GM18499 (cell line): Measurements from ENCODE around the gene ADRA2B.

Experiments
- ATAC-seq: cut with Tn5 transposase; IDR thresholded peaks from one replicate; pipeline ENCODE4 v1.9.1; 2021; ENCODE audit warnings: moderate number of reproducible peaks; ENCODE audit not compliant: insufficient read depth, unreplicated experiment

The ADRA2B gene

DNA sequence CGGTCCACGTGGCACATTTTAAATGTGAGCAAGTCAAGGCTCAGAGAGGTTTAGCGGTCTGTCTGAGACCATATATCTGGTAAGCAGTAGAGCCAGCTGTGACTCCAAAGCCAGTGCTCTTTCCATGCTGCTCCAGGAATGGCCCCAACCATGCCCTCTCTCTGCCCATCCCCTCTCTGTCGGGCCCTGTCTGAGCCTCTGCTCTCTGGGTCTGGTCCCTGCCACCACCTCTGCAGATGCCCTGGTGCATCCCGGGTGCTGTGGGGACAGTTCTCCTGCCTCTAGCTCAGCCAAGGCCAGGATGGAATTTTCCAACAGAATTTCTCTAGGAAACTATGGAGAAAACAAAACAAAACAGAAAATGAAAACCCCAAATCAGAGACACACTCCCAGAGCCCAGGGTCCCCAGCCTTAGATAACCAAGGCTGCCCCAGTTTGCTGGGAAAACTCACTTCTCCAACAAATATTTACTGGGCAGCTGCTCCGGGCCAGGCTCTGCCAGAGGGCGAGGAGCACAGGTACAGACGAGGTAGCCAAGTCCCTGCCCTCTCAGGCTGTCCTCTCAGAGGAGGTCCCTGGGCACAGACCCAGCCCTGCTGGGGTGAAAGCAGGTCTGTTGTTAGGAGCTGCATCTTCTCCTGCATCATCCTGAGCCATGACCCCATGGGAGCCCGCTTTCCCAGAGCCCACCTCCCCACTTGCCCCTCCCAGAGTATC, 9.2 kb downstream of the ADRA2B start:
- no peak for ATAC-seq

DNA sequence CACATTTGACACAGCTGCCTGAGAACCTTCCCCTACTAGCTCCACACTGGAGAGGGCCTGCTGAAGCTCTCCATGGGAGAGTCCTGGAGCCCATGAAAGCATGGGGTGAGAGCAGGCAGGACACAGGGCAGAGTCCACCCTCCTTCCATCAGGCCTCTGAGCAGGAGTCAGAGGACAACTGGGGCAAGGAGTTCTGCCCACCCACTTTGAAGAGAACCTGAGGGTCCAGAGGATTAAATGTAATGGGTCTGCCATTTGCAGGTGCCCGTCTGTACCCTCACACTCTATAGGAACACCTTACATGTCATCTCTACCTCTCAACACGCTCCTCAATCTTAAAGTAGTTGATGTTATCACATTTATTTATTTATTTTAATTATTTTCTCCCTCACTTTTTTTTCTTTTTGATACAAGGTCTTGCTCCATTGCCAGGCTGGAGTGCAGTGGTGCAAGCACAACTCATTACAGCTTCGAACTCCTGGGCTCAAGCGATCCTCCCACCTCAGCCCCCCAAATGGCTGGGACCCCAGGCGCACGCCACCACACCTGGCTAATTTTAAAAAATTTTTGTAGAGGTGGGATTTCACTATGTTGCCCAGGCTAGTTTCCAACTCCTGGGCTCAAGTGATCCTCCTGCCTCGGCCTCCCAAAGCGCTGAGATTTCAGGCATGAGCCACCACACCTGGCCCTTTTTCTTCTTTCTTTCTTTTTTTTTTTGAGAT, 10.2 kb downstream of the ADRA2B start:
- no peak for ATAC-seq

DNA sequence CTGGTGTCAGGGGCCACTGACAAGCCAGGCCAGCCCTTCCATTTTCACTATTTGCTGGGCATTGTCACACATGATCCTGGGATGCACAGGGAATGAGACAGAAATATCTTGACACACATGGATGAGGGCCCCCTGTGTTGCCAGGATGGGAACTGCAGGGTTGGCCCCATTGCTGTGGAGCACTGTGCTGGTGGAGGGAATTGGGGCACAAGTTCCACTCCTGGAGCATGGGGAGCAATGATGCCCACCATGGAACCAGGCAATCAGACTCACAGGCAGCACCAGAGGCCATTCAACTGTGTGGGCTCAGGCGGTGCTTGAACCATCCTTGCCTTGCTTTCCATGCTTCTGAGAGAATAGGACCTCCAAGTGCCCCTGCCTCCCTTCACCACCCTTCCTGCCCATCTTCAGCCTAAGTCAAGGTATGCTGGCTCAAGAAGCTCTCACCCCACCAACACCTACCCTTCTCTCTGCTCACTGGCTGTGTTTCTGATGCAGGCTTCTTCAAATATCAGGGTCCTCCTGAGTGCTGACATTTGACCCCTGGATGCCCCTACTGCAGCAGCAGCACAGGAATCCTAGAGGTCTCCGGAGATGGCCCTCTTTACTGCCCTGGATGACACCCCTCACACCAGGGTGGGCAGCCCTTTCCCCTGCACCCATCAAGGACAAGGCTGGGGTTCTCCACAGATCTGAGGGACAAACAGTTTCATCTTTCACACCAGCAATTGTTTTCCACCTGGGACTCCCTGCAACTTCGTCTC, 11.0 kb downstream of the ADRA2B start:
- no peak for ATAC-seq

DNA sequence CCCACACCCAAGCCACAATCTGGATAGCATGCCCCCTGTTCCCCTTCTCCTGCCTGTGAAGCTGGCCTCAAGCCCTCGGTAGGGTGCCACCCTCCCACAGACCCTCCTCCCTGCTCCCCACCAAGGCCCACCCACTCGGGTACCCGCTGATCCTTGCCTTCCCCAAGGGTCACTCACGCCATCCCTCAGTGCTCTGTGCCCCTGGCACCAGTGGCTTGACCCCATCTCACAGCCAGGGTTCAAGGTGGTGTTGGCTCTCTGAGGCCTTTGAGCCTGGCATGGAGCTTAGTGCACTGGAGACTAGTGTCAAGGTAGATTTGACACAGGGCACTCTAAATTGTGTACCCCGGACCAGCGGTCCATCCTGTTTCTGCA, 11.9 kb downstream of the ADRA2B start:
- no peak for ATAC-seq

DNA sequence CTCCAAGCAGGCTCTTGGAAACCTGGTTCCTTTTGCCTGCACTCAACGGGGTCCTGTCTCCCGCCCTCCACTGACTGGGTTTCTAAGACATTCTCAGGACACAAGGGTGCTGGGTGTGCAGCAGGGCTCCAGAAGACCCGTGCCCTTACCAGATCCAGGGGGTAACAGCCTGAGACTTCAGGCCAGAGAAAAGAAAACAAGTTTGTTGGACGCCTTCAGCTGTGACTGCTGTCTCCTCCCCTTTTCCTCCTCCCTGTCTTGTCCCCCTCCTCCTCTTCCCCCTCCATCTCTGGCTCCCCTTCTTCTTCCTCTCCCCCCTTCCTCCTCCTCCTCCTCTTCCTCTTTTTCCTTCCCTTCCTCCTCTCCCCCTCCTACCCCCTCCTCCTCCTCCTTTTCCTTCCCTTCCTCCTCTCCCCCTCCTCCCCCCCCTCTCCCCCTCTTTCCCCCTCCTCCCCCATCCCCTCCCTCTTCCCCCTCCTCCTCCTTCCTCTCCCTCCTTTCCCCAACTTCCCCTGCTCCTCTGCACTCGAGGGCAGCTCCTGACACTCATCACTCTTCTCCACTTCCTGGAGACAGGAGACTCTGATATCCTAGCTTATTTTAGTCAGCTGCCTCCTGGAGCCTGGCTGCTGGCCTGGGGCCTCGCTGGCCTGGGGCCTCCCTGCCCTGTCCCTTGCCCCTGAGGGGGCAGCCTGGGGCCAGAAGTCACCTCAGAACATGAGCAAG, 12.4 kb downstream of the ADRA2B start:
- ATAC-seq, result no peak

DNA sequence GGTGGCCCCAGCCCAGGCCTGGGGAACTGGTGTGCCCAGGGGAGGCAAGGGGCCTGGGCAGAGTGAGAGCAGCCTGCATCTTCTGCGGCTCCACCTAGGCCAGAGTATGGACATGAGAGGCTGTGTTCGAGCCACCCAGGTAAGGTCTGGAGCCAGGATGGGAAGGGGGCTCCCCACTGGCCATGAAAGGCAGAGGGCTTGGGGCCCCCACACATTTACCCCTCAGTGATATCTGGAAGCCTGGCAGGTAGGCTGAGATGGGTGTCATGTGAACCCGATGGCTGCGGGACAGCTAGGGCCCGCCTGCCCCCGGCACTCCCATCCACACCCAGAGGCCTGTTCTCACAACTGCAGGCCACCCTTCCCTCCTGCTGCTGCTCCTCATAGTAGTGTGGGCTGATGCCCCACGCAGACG, 13.2 kb downstream of the ADRA2B start:
- no peak for ATAC-seq

DNA sequence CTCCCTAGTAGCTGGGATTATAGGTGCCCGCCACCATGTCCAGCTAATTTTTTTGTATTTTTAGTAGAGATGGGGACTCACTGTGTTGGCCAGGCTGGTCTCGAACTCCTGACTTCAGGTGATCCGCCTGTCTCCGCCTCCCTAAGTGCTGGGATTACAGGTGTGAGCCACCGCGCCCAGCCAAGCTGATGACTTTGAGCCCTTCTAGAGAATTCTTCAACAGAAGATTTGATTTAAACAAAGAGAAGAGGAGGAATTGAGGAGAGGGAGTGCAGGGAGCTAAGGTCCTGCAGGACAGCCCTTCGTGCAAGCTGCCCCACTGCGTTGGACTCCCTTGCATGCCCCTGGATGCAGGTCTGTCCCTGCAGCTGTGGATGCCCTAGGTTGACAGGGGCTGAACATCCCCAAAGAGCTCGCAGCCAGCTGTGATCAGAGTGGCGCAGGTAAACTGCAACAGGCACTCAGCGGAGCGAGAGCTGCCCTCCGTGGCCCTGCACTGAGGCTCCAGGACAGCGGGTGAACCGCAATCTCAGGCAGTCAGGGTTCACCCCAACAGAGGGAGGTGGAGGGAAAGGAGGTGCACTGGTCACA, 13.7 kb downstream of the ADRA2B start:
- ATAC-seq, result no peak

DNA sequence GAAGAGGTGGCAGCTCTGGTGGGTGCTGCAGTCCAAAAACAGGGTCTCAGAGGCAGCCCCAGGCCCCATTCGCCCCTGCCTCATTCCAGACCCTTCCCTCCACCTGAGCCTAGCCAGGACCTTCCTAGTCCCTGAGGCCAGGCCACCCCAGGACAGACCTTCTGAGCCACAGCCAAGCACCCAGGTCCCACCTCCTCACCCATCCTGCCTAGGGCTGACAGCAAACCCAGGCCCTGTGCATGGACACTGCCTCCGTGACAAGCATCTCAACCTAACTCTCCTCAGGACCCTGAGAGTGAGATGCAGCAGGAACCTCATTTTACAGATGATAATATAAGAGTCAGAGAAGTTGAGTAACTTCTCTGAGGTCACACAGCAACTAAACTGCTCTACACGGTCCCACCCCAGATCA, 15.5 kb downstream of the ADRA2B start:
- ATAC-seq, result no peak

DNA sequence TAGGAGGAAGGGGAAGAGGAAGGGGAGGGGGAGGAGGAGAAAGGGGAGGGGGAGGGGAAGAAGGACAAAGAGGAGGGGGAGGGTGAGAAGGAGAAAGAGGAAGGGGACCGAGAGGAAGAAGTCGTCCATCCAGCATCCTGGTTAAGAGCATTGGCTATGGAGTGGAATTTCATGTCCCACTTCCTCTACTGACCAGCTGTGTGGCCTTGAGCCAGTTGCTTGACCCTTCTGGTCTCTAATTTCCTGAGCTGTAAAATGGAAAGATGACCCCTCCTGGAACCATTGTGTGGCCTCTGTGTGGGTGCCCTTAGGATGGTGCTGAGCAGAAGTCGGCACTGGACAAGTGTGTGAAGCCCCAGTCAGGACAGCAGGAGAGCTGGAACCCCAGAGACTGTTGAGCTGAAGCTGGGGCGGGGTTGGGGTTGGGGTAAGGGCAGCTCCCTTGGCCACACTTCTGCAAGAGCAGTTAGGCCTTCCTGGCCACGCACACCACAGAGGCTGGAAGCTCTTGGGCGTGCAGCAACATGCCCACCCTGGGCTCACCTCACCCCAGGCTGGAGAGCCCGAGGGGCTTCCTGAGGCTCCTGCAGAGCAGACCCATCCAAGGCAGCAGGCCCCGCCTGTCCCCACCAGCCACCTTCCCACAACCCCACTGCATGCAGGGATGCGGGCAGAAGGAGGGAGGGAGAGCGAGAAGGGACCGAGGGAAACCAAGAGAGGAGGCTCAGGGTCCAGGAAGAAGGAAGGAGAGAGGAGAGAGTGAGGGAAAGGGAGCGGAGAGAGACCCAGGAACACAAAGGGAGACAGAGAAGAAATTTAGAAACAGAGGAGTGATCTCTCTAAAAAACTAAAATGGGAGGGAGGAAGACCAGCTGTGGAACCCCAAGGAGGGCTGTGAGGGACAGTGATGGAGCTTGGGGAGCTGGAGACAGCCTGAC, 16.2 kb downstream of the ADRA2B start:
- no peak for ATAC-seq

DNA sequence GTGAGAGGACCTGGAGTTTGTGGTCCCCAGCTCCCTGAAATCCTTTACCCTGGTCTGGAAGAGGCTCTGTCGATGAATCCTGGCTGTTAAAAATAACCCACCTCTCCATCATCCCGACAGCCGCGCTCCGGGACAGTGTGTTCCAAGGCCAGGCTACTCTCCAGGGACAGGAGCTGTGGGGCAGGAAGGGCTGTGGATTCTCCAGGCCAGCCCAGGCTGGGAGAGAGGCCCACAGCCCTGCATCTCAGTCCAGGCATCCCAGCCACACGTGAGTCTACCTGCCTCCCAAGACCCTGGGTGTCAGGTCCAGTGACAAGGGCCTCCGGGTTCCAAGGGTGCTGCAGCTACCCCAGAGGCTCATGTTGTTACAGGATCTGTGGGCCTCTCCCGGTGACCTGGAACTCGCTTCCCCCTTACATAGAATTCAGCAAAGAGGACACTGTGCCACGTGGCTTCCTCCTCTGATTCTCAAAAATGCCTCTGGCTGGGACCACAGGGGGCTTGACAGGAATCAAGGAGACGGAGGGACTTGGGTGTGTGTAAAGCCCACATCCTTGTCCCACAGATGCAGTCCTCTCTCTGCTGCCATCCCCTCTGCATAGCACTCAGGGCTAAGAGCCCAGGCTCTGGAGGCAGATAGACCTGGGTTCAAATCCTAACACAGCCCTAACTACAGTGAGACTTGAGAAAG, 17.3 kb downstream of the ADRA2B start:
- no peak for ATAC-seq

DNA sequence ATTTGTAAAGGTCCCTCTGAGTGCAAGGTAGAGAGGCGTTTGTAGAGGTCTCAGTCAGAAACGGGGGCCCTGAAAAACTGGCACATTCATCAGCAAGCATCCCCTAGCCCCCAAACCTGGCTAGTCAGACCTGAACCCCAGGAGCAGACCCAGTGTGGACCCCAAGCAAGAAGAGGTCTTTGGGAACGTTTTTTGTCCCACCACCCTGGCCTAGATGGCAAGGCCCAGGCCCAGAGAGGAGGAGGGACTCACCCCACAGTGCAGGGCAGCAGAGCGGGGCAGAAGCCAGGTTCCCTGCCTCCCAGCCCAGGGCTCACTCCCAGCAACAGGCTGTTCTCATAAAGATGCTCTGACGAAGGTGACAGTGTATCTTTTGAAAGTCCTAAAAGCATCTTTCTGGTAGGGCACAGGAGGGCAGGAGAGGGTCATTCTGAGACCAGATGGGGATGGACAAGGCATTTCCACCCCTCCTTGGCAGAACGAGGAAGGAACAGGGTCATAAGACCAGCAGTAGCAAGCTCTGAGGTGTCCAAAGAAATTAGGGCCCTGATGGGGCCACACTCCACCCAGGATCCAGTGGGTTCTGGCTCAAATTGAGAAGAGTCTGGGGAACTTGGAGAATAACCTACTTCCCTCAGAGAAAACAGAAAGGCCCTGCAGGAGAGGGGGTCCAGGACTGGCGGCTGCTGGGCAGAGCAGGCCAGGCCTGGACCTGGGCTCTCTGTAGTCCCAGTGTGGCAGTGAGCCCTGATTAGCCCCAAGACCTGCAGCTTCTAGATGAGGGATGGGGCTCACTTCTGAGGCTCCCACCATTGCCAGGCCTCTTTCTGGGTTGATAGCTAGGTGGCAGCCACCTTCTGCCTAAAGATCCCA, 18.2 kb downstream of the ADRA2B start:
- no peak for ATAC-seq

DNA sequence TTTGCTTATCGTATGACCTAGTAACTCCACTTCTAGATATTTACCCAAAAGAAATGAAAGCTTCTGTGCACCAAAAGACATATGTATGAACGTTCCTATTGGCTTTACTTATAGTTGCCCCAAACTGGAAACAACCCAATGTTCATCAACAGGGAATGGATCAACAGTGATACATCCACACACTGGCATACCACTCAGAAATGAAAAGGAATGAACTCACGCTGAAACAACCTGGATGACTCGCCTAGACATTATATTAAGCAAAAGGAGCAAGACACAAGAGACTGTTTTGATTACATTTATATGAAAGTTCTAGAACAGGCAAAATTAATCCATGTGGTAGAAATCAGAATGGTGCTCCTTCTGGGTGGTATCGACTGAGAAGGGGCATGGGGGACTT, 18.9 kb downstream of the ADRA2B start:
- no peak for ATAC-seq

DNA sequence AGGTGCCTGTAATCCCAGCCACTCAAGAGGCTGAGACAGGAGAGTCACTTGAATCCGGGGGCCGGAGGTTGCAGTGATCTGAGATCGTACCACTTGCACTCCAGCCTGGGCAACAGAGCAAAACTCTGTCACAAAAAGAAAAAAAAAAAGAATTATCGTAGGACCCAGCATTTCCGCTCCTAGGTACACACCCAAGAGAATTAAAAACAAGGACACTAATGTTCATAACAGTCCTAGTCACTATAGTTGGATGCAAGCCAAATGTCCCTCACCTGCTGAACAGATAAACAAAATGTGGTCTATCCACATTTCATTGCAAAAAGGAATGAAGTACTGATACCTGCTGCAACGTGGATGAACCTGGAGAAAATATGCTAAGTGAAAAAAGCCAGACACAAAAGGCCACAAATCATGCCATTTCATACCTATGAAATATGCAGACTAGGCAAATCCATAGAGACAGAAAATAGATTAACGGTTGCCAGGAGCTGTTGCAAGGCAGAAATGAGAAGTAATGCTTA, 21.2 kb downstream of the ADRA2B start:
- no peak for ATAC-seq

DNA sequence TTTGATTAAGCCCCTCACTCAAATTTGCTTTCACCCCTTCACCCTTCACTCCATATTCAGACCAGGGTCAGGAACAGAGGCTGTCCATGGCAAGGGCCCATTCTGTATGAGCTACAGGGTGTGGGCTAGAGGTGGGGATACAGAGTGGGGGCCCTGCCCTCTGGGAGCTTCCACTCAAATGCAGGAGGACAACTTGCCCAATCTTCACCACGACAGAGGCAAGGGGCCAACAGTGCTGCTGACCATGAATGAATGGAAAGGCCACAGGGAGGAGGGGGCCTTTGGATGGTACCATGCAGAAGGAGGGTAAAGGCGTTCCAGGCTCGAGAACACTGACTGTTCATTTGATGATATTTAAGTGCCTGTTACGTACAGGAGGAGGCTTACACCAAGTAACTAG, 22.8 kb downstream of the ADRA2B start:
- no peak for ATAC-seq

DNA sequence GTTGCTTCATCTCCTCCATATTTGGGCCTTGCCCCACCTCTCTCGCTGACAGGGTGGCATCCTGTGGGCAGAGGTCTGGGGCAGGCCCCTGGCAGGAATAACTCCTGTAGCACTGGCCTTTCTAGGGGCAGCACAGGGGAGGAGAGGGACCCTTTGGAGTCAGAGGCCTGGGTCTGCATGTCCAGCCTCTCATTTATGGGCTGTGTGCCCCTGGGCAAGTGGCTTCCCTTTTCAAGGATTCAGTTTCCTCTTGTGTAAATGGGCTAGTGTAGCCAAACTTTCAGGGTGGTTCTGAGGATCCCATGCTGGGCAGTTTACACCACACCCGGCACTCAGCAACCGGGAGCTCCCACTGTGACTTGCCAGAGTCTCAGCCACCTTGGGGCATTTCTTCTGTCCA, 23.4 kb downstream of the ADRA2B start:
- ATAC-seq, result no peak

DNA sequence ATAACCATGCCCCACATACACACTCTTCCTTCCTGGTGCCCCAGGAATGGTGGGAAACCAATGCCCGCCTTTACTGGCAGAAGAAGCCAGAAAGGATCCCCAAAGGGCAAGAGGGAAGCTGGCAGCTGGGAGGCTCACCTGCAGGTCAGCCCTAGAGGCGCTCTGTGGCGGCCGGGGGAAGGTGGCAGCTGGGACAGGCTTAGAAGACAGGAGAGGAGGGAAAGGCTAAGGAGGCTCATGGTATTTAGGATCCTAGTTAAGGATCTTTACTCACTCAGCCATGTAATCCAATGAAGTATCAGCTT, 23.8 kb downstream of the ADRA2B start:
- ATAC-seq, result no peak

DNA sequence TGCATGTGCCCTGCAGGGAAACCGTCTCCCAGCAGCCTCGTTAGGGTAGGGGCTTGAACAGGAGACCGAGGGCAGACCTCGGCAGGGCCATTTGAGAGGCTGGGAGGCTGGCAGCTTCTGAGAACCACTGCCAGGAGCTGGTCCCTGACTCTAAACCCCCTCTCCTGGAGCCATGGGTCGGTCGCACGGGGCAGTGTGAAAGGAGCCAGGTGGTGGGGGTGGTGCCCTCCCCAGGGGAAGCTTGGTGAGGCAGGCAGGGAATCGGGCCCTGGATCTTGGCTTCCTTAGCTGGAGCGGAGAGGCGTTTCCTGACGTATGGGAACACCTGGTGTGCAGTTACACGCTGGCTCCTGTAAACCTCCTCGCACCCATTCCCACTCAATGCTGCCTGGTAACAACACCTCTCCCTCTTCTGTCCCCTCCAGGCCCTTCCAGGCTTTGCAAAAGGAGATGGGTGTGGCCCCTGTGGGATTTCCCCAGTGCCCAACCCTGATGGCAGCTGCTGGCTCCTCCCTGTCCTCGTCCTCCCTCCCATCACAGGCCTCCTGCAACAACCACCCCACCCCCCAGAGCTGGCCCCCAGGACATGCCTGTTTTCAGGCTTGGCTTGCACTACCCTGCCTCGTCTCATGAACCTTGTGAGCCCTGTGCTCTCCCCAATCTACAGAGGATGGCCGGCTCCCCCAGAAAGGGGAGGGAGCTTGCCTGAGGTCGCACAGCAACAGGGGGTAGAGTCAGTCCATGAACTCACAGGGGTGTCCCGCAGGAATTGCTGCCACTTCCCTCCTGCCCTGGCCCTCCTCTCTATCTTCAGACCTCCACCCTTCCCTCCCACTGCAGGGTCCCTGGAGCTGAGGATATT, 24.4 kb downstream of the ADRA2B start:
- ATAC-seq, result no peak
